Posterior cingulate gyrus (tissue), 11 donors: Measurements from ENCODE around the gene SPESP1.

Source experiments
- DNase-seq, 10 donors: peaks; one replicate each; pipeline versions ENCODE4 v3.0.0 to v3.0.0-alpha.2; 2020 to 2021; ENCODE audit warnings: mixed read lengths in 3 of 10
- intact Hi-C: fragments of 100-400 bp; cut with DNase I; formaldehyde crosslinking; loops from one replicate; pipeline ENCODE4 v1.15.1; 2023

SPESP1 gene

GRCh38 chr15:68930268-68931022 is at the start of gene SPESP1:
TSS of gene SPESP1 (plus strand) at chr15:68930525. CDS start at chr15:68930654, 129 bp downstream.
- intact Hi-C loops, result no loop called here
- DNase-seq, result peak in 6 of 10 donors; percentile 22 to 88 (median 48)

GRCh38 chr15:68885070-68885469 is 45.3 kb upstream of the SPESP1 start:
- no peak for DNase-seq
- intact Hi-C loops, result no loop called here

- intact Hi-C loops, result no loop called here
- DNase-seq, result no peak
These were observed 43.2 kb upstream of the SPESP1 start for GRCh38 chr15:68887120-68887519.

GRCh38 chr15:68887819-68888218 is 42.5 kb upstream of the SPESP1 start:
- DNase-seq, result no peak
- intact Hi-C loops, result no loop called here

- intact Hi-C loops, result no loop called here
- DNase-seq, result no peak
These were observed 41.9 kb upstream of the SPESP1 start for GRCh38 chr15:68888419-68888818.

GRCh38 chr15:68894208-68894607 is 36.1 kb upstream of the SPESP1 start:
- DNase-seq, result no peak
- intact Hi-C loops, result no loop called here

GRCh38 chr15:68896178-68896577 is 34.1 kb upstream of the SPESP1 start:
- intact Hi-C loops, result no loop called here
- no peak for DNase-seq

- intact Hi-C loops, result no loop called here
- DNase-seq, result no peak
These were observed 33.3 kb upstream of the SPESP1 start for GRCh38 chr15:68897016-68897415.

GRCh38 chr15:68900027-68900426 is 30.3 kb upstream of the SPESP1 start:
- no peak for DNase-seq
- intact Hi-C loops, result no loop called here

GRCh38 chr15:68907396-68907923 is 22.9 kb upstream of the SPESP1 start:
- DNase-seq, result no peak
- intact Hi-C loops, result no loop called here

GRCh38 chr15:68909601-68910100 is 20.7 kb upstream of the SPESP1 start:
- no peak for DNase-seq
- intact Hi-C loops, result no loop called here

GRCh38 chr15:68910341-68910740 is 20.0 kb upstream of the SPESP1 start:
- intact Hi-C loops, result no loop called here

GRCh38 chr15:68910816-68911215 is 19.5 kb upstream of the SPESP1 start:
- intact Hi-C loops, result no loop called here
- DNase-seq, result no peak

More at GRCh38 chr15:68910341-68910740, 20.0 kb upstream of the SPESP1 start:
- DNase-seq, result no peak

GRCh38 chr15:68921926-68922325 is 8.4 kb upstream of the SPESP1 start:
- DNase-seq, result no peak
- intact Hi-C loops, result loop anchor here (5.0 kb wide), 1 partner anchor 45 kb away; no protein-coding TSS in a partner anchor

GRCh38 chr15:68924866-68925560 is 5.3 kb upstream of the SPESP1 start:
- DNase-seq, result peak; percentile 66 to 97 (median 85)
- intact Hi-C loops, result loop anchor here (2.0 to 5.0 kb wide), 3 partner anchors 48 to 374 kb away; no protein-coding TSS in a partner anchor

GRCh38 chr15:68933001-68933400 is 2.7 kb downstream of the SPESP1 start:
- intact Hi-C loops, result no loop called here

GRCh38 chr15:68934341-68934740 is 4.0 kb downstream of the SPESP1 start:
- intact Hi-C loops, result no loop called here
- DNase-seq, result no peak

More at GRCh38 chr15:68933001-68933400, 2.7 kb downstream of the SPESP1 start:
- DNase-seq, result no peak

GRCh38 chr15:68935400-68935937 is 5.1 kb downstream of the SPESP1 start:
- no peak for DNase-seq
- intact Hi-C loops, result no loop called here

- no peak for DNase-seq
- intact Hi-C loops, result no loop called here
These were observed 9.2 kb downstream of the SPESP1 start for GRCh38 chr15:68939501-68939900.

- intact Hi-C loops, result no loop called here
- DNase-seq, result no peak
These were observed 21.5 kb downstream of the SPESP1 start for GRCh38 chr15:68951813-68952212.

- intact Hi-C loops, result no loop called here
- DNase-seq, result no peak
These were observed 27.4 kb downstream of the SPESP1 start for GRCh38 chr15:68957696-68958095.
